RWPE2 (cell line): ENCODE data around the gene ANKS1B.

Source experiments
- ATAC-seq: fragments of 200-7000 bp; cut with Tn5 transposase; 3 replicates; pipeline ENCODE4 v1.9.1; 2021; ENCODE audit warnings: low read depth
- DNase-seq: peaks from one replicate; pipeline ENCODE4 v3.0.0-alpha.2; 2020; ENCODE audit warnings: low spot score
- H3K27ac ChIP-seq: fragments of 450-650 bp; 2 replicates; pipeline ENCODE4 v1.5.1; 2017; ENCODE audit warnings: mild to moderate bottlenecking; ENCODE audit not compliant: poor library complexity, severe bottlenecking
- H3K27me3 ChIP-seq: fragments of 250-450 bp; sonication (Bioruptor Pico); 2 replicates; pipeline ENCODE4 v1.5.1; 2021; ENCODE audit warnings: mild to moderate bottlenecking, moderate library complexity; ENCODE audit not compliant: insufficient read depth, poor library complexity, severe bottlenecking
- H3K36me3 ChIP-seq: fragments of 250-450 bp; sonication (Bioruptor Pico); 2 replicates; pipeline ENCODE4 v1.5.1; 2020; ENCODE audit warnings: low read depth, mild to moderate bottlenecking, moderate library complexity
- H3K4me1 ChIP-seq: fragments of 250-450 bp; sonication (Bioruptor Pico); 2 replicates; pipeline ENCODE4 v1.5.1; 2021; ENCODE audit warnings: mild to moderate bottlenecking, moderate library complexity; ENCODE audit not compliant: insufficient read depth, poor library complexity, severe bottlenecking
- H3K4me3 ChIP-seq: fragments of 250-450 bp; sonication (Bioruptor Pico); 2 replicates; pipeline ENCODE4 v1.5.1; 2021; ENCODE audit warnings: mild to moderate bottlenecking, moderate library complexity; ENCODE audit not compliant: severe bottlenecking
- H3K9me3 ChIP-seq: fragments of 250-450 bp; sonication (Bioruptor Pico); 2 replicates; pipeline ENCODE4 v1.5.1; 2021; ENCODE audit warnings: mild to moderate bottlenecking, moderate library complexity; ENCODE audit not compliant: severe bottlenecking
- CTCF ChIP-seq: fragments of 450-650 bp; IDR thresholded peaks from one replicate; pipeline ENCODE4 v1.5.1; 2017; ENCODE audit warnings: mild to moderate bottlenecking, moderate library complexity; ENCODE audit not compliant: poor library complexity, severe bottlenecking

ANKS1B gene

GRCh38 chr12:98744680-98745079 is 1240.1 kb downstream of the ANKS1B start:
- H3K9me3 ChIP-seq, result no peaks in the 10 kb centered on the region
- TF ChIP-seq CTCF, result no peak
- no peak overlapping the region for H3K4me3 ChIP-seq
- no peaks in the 10 kb centered on the region for H3K4me1 ChIP-seq
- no peaks in the 10 kb centered on the region for H3K36me3 ChIP-seq
- H3K27me3 ChIP-seq, result peaks cover 10% of the 10 kb centered on the region
- ATAC-seq (no peak), DNase-seq (no peak)
- H3K27ac ChIP-seq, result no peak overlapping the region

GRCh38 chr12:98743362-98743953 is 1241.3 kb downstream of the ANKS1B start:
- peaks cover 10% of the 10 kb centered on the region for H3K27me3 ChIP-seq
- no peak overlapping the region for H3K4me3 ChIP-seq
- ATAC-seq (no peak), DNase-seq (no peak)
- peak; percentile 48 for TF ChIP-seq CTCF
- no peaks in the 10 kb centered on the region for H3K9me3 ChIP-seq
- no peak overlapping the region for H3K27ac ChIP-seq
- no peaks in the 10 kb centered on the region for H3K4me1 ChIP-seq
- no peaks in the 10 kb centered on the region for H3K36me3 ChIP-seq

GRCh38 chr12:98741556-98742265 is 1243.0 kb downstream of the ANKS1B start:
- Histone ChIP-seq H3K27ac (no peak overlapping the region), H3K4me3 (no peak overlapping the region), H3K27me3 (peaks cover 10% of the 10 kb centered on the region), H3K9me3 (no peaks in the 10 kb centered on the region), H3K36me3 (no peaks in the 10 kb centered on the region), H3K4me1 (no peaks in the 10 kb centered on the region)
- TF ChIP-seq CTCF, result no peak
- ATAC-seq (no peak), DNase-seq (no peak)

- no peak for DNase-seq
- Histone ChIP-seq H3K4me1 (no peaks in the 10 kb centered on the region), H3K9me3 (no peaks in the 10 kb centered on the region), H3K4me3 (no peak overlapping the region), H3K36me3 (no peaks in the 10 kb centered on the region), H3K27ac (no peak overlapping the region), H3K27me3 (peaks cover 5% of the 10 kb centered on the region)
- no peak for TF ChIP-seq CTCF
- no peak for ATAC-seq
Measured at GRCh38 chr12:98741196-98741555, 1243.6 kb downstream of the ANKS1B start.

GRCh38 chr12:98740751-98741150 is 1244.0 kb downstream of the ANKS1B start:
- TF ChIP-seq CTCF, result no peak
- no peak overlapping the region for H3K27ac ChIP-seq
- H3K9me3 ChIP-seq, result no peaks in the 10 kb centered on the region
- H3K4me1 ChIP-seq, result no peaks in the 10 kb centered on the region
- H3K27me3 ChIP-seq, result peaks cover under 1% of the 10 kb centered on the region
- no peak for DNase-seq
- no peaks in the 10 kb centered on the region for H3K36me3 ChIP-seq
- ATAC-seq, result no peak
- no peak overlapping the region for H3K4me3 ChIP-seq
